ENCODE measurements around the gene ARFGEF3.

The ARFGEF3 gene

GRCh38 chr6:138241934-138242333 is 80.2 kb downstream of the ARFGEF3 start:
- DNase-seq, result no peak

GRCh38 chr6:138242987-138243592 is 81.4 kb downstream of the ARFGEF3 start:
- DNase-seq, result no peak

- DNase-seq, result no peak
Measured at GRCh38 chr6:138245751-138246150, 84.0 kb downstream of the ARFGEF3 start.

GRCh38 chr6:138246650-138247440 is 85.1 kb downstream of the ARFGEF3 start:
- no peak for DNase-seq

- DNase-seq, result no peak
Measured at GRCh38 chr6:138248011-138248410, 86.3 kb downstream of the ARFGEF3 start.

GRCh38 chr6:138248878-138249277 is 87.1 kb downstream of the ARFGEF3 start:
- DNase-seq, result no peak

GRCh38 chr6:138250053-138250452 is 88.3 kb downstream of the ARFGEF3 start:
- DNase-seq, result no peak

GRCh38 chr6:138250513-138251247 is 88.9 kb downstream of the ARFGEF3 start:
- DNase-seq, result no peak

GRCh38 chr6:138253731-138254130 is 92.0 kb downstream of the ARFGEF3 start:
- DNase-seq, result no peak

GRCh38 chr6:138255443-138255842 is 93.7 kb downstream of the ARFGEF3 start:
- DNase-seq, result no peak

GRCh38 chr6:138257638-138258040 is 95.9 kb downstream of the ARFGEF3 start:
- no peak for DNase-seq

GRCh38 chr6:138258197-138258596 is 96.5 kb downstream of the ARFGEF3 start:
- no peak for DNase-seq

GRCh38 chr6:138258991-138259390 is 97.3 kb downstream of the ARFGEF3 start:
- no peak for DNase-seq

- DNase-seq, result no peak
Measured at GRCh38 chr6:138261116-138261780, 99.5 kb downstream of the ARFGEF3 start.

GRCh38 chr6:138263963-138264362 is 102.2 kb downstream of the ARFGEF3 start:
- DNase-seq, result no peak

- no peak for DNase-seq
Measured at GRCh38 chr6:138264372-138264880, 102.7 kb downstream of the ARFGEF3 start.

GRCh38 chr6:138266095-138266494 is 104.4 kb downstream of the ARFGEF3 start:
- no peak for DNase-seq

- DNase-seq, result no peak
Measured at GRCh38 chr6:138267971-138268895, 106.5 kb downstream of the ARFGEF3 start.

GRCh38 chr6:138271451-138271850 is 109.7 kb downstream of the ARFGEF3 start:
- no peak for DNase-seq

GRCh38 chr6:138272533-138273315 is 111.0 kb downstream of the ARFGEF3 start:
- DNase-seq, result no peak

GRCh38 chr6:138275976-138276375 is 114.2 kb downstream of the ARFGEF3 start:
- no peak for DNase-seq
